T-helper 2 cell (primary cell): ENCODE measurements around the gene PPIP5K2.
"Not testable (repeated sequence)": the region's sequence is repeated elsewhere in the genome, so short reads cannot be mapped to it uniquely, and the experiment has no call there.

Source experiments
- DNase-seq, 5 experiments: peaks; one replicate each; pipeline versions ENCODE4 v3.0.0 to v3.0.0-alpha.2; 2012 to 2022

Gene PPIP5K2

DNA sequence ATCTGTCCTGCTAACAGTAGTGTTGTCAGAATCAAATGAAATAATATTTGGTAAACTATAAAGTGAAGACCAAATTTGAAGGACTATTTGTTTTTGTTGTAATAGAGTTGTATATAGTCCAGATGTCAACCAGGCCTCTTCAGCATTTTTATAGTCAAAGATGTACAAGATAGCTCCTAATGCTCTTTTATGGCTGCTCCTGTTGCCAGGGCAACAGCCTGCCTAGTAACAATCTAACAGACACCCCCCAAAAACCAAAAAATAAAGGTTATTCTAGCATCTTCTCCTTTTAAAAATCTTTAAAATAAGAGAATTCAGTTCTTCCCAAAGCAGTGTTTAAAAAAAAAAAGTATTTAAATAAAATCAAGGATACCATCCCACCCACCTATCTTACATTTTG, 89.0 kb downstream of the PPIP5K2 start:
- no peak for DNase-seq

- no peak for DNase-seq
Observed at GRCh38 chr5:103210952-103211351, 90.9 kb downstream of the PPIP5K2 start.

- peak in 1 of 5 experiments; percentile 40 for DNase-seq
Observed at GRCh38 chr5:103211576-103212561, 91.8 kb downstream of the PPIP5K2 start.

- no peak for DNase-seq
Observed at GRCh38 chr5:103216137-103216536, 96.0 kb downstream of the PPIP5K2 start.

DNA sequence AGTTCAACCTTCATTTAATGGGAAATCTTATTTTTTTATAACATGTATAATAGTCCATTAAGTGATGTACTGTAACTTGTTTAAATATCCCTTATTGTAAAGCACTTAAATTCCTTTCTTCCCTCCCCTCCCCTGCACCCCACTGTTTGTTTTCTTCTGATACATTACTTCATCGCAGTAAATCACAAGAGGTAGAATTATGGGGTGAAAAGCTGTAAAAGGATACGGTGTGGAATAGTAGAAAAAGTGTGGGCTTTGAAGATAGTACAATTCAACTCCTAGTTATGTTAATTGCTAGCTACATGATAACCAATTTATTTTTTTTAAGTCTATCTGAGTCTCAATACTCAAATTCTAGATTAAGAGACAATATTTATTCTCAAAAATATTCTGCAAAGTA, 96.6 kb downstream of the PPIP5K2 start:
- DNase-seq: no peak

DNA sequence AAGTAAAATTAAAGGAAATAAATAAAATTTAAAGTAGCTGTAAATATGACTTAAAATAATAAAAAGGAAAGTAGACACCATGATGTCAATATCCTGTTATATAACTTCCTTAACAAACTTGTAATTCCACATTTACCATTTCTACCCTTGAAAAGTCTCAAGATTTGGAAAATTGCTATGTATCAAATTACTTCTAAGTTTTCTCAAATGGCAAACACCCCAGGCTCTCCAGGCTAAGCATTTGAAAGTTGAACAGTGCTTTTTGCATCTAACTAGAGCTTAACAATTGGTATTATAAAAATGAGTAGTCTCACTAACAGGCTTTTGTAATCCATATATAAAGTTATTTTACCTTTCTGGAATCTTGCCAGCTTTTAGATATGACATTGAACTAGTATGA, 97.0 kb downstream of the PPIP5K2 start:
- DNase-seq: no peak

DNA sequence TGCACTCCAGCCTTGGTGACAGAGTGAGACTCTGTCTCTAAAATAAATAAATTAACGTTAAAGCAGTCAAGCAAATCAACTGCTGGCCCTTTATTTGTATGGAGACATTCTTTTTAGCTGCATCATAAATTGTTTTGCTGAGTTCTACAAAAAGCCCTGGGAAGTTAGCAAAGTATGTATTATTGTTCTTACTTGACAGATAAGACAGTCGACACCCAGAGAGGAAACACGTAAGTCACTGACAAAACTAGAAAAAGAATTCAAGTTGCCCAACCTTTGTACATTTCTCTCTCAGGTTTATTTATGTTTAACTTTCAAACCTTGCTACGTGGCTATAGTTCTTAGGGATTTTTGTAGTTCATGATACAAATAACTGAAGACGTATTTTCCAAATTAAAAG, 98.1 kb downstream of the PPIP5K2 start:
- no peak for DNase-seq

DNA sequence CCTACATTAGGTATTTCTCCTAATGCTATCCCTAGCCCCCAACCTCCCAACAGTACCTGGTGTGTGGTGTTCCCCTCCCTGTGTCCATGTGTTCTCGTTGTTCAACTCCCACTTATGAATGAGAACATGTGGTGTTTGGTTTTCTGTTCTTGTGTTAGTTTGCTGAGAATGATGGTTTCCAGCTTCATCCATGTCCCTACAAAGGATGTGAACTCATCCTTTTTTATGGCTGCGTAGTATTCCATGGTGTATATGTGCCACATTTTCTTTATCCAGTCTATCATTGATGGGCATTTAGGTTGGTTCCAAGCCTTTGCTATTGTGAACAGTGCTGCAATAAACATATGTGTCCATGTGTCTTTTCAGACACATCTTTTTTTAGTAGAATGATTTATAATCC, 99.0 kb downstream of the PPIP5K2 start:
- not testable (repeated sequence) for DNase-seq

GRCh38 chr5:103223031-103223955, 103.2 kb downstream of the PPIP5K2 start:
- no peak for DNase-seq

DNA sequence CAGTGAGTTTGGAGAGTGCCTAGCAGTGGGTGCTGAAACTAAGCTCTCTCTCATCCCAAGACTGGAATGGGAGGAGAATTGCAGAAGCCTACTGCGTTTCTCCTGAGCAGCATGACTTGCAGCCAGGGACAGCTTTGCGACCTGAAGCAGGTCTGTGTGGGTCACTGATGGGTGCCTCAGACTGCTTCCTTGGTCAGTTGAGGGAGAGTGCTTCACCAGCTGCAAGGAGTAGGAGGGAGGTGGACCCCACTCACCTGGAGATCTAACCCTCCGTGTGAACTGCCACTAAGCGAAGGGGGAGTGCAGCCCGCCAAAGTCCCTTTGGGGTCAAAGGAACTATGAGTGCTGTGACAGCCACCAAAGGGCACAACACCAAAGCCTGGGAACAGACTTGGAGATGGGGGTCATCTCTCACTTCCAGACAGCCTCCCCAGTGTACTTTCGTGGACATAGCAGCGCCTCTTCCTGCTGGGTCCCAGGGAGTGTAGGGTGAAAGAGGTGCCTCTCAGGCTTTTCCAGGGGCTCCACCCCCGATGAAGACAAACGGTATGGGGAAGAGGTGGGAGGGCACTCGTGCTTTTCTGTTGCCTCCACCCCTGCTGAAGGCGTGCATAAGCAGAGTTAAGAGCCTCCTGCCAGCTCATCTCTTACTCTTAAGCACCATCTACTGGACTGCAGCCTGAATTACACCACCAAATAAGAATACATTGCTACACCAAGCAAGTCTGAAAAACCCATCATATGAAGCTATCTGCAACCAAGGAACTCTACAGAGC, 104.2 kb downstream of the PPIP5K2 start:
- peak in 2 of 5 experiments; percentile 7 to 83 for DNase-seq

- no peak for DNase-seq
Observed at GRCh38 chr5:103224894-103225246, 104.8 kb downstream of the PPIP5K2 start.

- peak in 1 of 5 experiments; percentile 30 for DNase-seq
Observed at GRCh38 chr5:103228061-103228460, 108.0 kb downstream of the PPIP5K2 start.

DNA sequence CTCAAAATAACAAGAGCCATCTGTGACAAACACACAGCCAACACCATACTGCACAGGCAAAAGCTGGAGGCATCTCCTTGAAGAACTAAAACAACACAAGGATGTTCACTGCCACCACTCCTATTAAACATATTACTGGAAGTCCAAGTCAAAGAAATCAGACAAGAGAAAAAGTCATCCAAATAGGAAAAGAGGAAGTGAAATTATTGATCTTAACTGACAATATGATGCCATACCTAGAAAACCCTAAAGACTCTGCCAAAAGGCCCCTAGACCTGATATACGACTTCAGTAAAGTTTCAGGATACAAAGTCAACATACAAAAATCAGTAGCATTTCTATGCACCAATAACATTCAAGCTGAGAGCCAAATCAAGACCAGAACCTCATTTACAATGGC, 108.5 kb downstream of the PPIP5K2 start:
- DNase-seq: no peak

DNA sequence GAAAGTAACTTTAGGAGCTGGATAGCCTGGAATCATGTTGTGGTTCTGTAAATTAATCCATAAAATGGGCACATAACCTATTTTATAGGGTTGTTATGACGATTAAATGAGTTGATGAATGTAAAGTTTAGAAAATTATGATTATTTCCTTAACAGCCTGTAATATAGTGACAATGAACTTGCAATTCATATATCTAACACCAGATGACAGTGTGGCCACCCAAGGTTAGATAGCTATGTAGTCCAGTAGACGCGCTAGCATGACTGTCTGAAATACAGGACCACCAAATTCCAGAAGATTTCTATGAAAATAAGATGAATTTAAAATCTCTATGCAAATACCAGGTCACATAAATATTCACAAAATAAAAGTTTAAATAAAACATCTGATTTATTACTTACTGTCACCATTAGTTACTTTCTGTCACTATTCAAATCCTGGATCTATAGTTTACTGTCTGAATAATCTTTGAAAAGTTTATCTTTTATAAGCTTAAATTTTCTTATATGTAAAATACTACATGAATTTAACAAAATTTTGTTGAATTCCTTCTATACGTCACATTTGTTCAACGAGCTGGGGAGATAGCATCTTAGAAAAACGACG, 112.4 kb downstream of the PPIP5K2 start:
- DNase-seq: peak in 1 of 5 experiments; percentile 39

- no peak for DNase-seq
Observed at GRCh38 chr5:103234239-103234975, 114.3 kb downstream of the PPIP5K2 start.

DNA sequence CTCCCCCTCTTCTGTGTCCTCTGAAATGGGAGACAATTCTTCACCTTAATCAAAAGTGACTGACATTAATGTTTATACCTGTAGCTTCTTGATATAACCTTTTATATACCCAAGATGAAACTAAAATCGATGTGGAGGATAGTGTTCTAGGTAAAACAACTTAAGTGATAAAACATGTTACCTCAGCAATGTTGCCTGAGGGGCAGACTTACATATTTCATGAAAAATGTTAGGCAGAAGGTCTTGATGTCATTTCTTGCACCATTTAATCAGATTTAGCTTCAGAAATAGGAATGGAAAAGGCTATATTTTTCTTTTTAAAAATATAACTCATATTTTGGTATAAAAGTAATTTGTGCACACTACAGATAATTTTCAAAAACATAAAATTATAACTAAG, 115.8 kb downstream of the PPIP5K2 start:
- no peak for DNase-seq

DNA sequence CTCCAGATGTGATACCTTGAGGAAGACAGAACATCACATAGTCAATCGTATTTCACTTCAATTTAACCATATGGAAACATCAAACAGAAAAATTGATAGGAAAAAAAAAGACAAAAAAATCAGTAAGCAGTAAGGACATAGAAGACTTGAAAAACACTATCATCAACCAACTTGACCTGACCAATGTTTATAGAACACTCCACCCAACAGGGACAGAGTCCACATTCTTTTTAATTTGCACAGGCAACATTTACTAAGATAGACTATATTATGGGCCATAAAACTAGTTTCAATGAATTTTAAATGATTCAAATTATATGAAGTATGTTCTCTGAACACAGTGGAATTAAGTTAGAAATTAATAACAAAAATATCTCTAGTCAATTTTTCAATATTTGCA, 117.7 kb downstream of the PPIP5K2 start:
- no peak for DNase-seq

GRCh38 chr5:103243665-103244064, 123.6 kb downstream of the PPIP5K2 start:
- no peak for DNase-seq

DNA sequence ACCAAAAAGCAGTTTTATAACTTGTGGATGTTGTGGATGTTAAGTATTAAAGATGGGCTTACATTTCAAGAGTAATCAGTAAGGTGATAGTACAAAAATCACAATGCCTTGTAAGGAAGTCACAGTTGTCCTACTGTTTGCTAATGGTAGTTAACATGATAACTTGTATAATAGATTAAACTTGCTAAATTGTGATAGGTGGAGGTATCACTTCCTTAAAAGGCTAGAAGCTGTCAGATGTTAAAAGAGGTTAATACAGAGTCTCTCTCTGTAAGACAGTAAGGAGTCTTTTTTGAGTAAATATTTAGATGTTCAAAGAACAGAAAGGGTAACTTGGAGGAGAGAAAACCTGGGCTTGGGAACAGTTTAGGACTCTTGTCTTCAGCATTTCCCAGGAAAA, 124.3 kb downstream of the PPIP5K2 start:
- DNase-seq: no peak

DNA sequence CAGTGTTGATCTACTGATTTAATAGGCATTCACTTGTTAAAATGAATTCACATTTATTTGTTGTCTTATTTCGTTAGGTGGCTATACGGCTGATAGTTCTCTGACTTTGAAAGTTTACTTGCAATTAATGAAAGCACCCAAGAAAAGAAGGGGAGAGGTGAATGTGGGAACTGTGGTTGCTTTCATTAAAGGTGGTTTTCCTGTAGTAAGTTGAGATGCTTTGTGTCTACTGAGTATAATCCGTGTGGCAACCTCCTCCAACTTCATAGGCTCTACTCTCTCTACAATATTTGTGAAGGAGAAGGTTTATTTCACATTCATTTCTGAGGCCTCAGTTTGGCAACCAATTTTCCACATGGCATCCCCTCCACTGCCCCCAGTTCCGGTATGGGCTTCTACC, 125.7 kb downstream of the PPIP5K2 start:
- peak in 1 of 5 experiments; percentile 35 for DNase-seq

- no peak for DNase-seq
Observed at GRCh38 chr5:103247118-103247517, 127.0 kb downstream of the PPIP5K2 start.
